ENCODE measurements around the gene GUK1. TPM values are rescaled to one million over a fixed set of nuclear protein-coding genes. Genes with fewer than 3 reads are reported as not detected.
"Not testable (repeated sequence)": the region's sequence is repeated elsewhere in the genome, so short reads cannot be mapped to it uniquely, and the experiment has no call there.

The GUK1 gene
- total RNA-seq, 2 donors from 2014 or later: 130 to 148 TPM

- no peak for ATAC-seq (replicated peaks in 1 of 2)
- Mint-ChIP-seq H3K4me3 (no peak overlapping the region), H3K27me3 (ENCODE audit: low read depth) (no peaks in the 10 kb centered on the region), H3K27ac (no peak overlapping the region), H3K4me1 (ENCODE audit: low read depth) (peaks cover 4% of the 10 kb centered on the region), H3K9me3 (no peaks in the 10 kb centered on the region), H3K36me3 (ENCODE audit: insufficient read depth in 2 of 2) (peaks cover 0 to 1% of the 10 kb centered on the region in 2 donors)
- no peak for DNase-seq
Observed at GRCh38 chr1:228177721-228178710, 37.9 kb downstream of the GUK1 start.

- Mint-ChIP-seq H3K27me3 (ENCODE audit: low read depth) (no peaks in the 10 kb centered on the region), H3K27ac (no peak overlapping the region), H3K4me3 (no peak overlapping the region), H3K36me3 (ENCODE audit: insufficient read depth in 2 of 2) (peaks cover 0 to 1% of the 10 kb centered on the region in 2 donors), H3K4me1 (ENCODE audit: low read depth) (peaks cover 4% of the 10 kb centered on the region), H3K9me3 (no peaks in the 10 kb centered on the region)
- no peak for ATAC-seq (replicated peaks in 1 of 2)
- no peak for DNase-seq
Observed at GRCh38 chr1:228178737-228179684, 38.9 kb downstream of the GUK1 start.

- H3K27me3 Mint-ChIP-seq (ENCODE audit: low read depth): no peaks in the 10 kb centered on the region
- peak in 1 of 2 donors; percentile 34 for ATAC-seq (replicated peaks in 1 of 2)
- no peak overlapping the region for H3K27ac Mint-ChIP-seq
- H3K9me3 Mint-ChIP-seq: no peaks in the 10 kb centered on the region
- peaks cover 8% of the 10 kb centered on the region for H3K4me1 Mint-ChIP-seq (ENCODE audit: low read depth)
- H3K36me3 Mint-ChIP-seq (ENCODE audit: insufficient read depth in 2 of 2): no peaks in the 10 kb centered on the region
- no peak overlapping the region for H3K4me3 Mint-ChIP-seq
- no peak for DNase-seq
Observed at GRCh38 chr1:228180271-228180958, 40.3 kb downstream of the GUK1 start.

- no peaks in the 10 kb centered on the region for H3K27me3 Mint-ChIP-seq (ENCODE audit: low read depth)
- H3K4me3 Mint-ChIP-seq: no peak overlapping the region
- DNase-seq: no peak
- ATAC-seq (replicated peaks in 1 of 2): no peak
- no peaks in the 10 kb centered on the region for H3K36me3 Mint-ChIP-seq (ENCODE audit: insufficient read depth in 2 of 2)
- peaks cover 14% of the 10 kb centered on the region for H3K4me1 Mint-ChIP-seq (ENCODE audit: low read depth)
- H3K27ac Mint-ChIP-seq: no peak overlapping the region
- H3K9me3 Mint-ChIP-seq: no peaks in the 10 kb centered on the region
Observed at GRCh38 chr1:228180959-228181644, 41.0 kb downstream of the GUK1 start.

- no peak overlapping the region for H3K4me3 Mint-ChIP-seq
- ATAC-seq (replicated peaks in 1 of 2): no peak
- no peaks in the 10 kb centered on the region for H3K27me3 Mint-ChIP-seq (ENCODE audit: low read depth)
- no peaks in the 10 kb centered on the region for H3K36me3 Mint-ChIP-seq (ENCODE audit: insufficient read depth in 2 of 2)
- peaks cover 14% of the 10 kb centered on the region for H3K4me1 Mint-ChIP-seq (ENCODE audit: low read depth)
- no peaks in the 10 kb centered on the region for H3K9me3 Mint-ChIP-seq
- DNase-seq: no peak
- H3K27ac Mint-ChIP-seq: no peak overlapping the region
Observed at GRCh38 chr1:228181645-228182034, 41.6 kb downstream of the GUK1 start.

GRCh38 chr1:228182296-228183030, 42.4 kb downstream of the GUK1 start:
- Mint-ChIP-seq H3K4me3 (no peak overlapping the region), H3K36me3 (ENCODE audit: insufficient read depth in 2 of 2) (no peaks in the 10 kb centered on the region), H3K27me3 (ENCODE audit: low read depth) (no peaks in the 10 kb centered on the region), H3K9me3 (no peaks in the 10 kb centered on the region), H3K27ac (peak overlapping the region; percentile 45), H3K4me1 (ENCODE audit: low read depth) (peaks cover 14% of the 10 kb centered on the region)
- ATAC-seq (replicated peaks in 1 of 2) (no peak), DNase-seq (no peak)

- Mint-ChIP-seq H3K27me3 (ENCODE audit: low read depth) (no peaks in the 10 kb centered on the region), H3K4me1 (ENCODE audit: low read depth) (peaks cover 14% of the 10 kb centered on the region), H3K36me3 (ENCODE audit: insufficient read depth in 2 of 2) (no peaks in the 10 kb centered on the region), H3K9me3 (peaks cover 0 to 2% of the 10 kb centered on the region in 2 donors), H3K4me3 (no peak overlapping the region), H3K27ac (no peak overlapping the region)
- no peak for DNase-seq
- no peak for ATAC-seq (replicated peaks in 1 of 2)
Observed at GRCh38 chr1:228184152-228184551, 44.1 kb downstream of the GUK1 start.

- no peaks in the 10 kb centered on the region for H3K27me3 Mint-ChIP-seq (ENCODE audit: low read depth)
- DNase-seq (no peak), ATAC-seq (replicated peaks in 1 of 2) (peak; percentile 64 to 85)
- H3K27ac Mint-ChIP-seq: no peak overlapping the region
- no peaks in the 10 kb centered on the region for H3K36me3 Mint-ChIP-seq (ENCODE audit: insufficient read depth in 2 of 2)
- no peak overlapping the region for H3K4me3 Mint-ChIP-seq
- peaks cover 10% of the 10 kb centered on the region for H3K4me1 Mint-ChIP-seq (ENCODE audit: low read depth)
- peaks cover 0 to 2% of the 10 kb centered on the region in 2 donors for H3K9me3 Mint-ChIP-seq
Observed at GRCh38 chr1:228185641-228185965, 45.5 kb downstream of the GUK1 start.

GRCh38 chr1:228188249-228188648, 48.2 kb downstream of the GUK1 start:
- not testable (repeated sequence) for H3K4me3 Mint-ChIP-seq; H3K27me3 Mint-ChIP-seq (ENCODE audit: low read depth); ATAC-seq (replicated peaks in 1 of 2); H3K36me3 Mint-ChIP-seq (ENCODE audit: insufficient read depth in 2 of 2); H3K27ac Mint-ChIP-seq; H3K9me3 Mint-ChIP-seq; DNase-seq
- peaks cover 10% of the 10 kb centered on the region for H3K4me1 Mint-ChIP-seq (ENCODE audit: low read depth)

- Mint-ChIP-seq H3K9me3 (peaks cover 0 to 2% of the 10 kb centered on the region in 2 donors), H3K27me3 (ENCODE audit: low read depth) (no peaks in the 10 kb centered on the region), H3K4me1 (ENCODE audit: low read depth) (peaks cover 9% of the 10 kb centered on the region), H3K27ac (no peak overlapping the region), H3K36me3 (ENCODE audit: insufficient read depth in 2 of 2) (no peaks in the 10 kb centered on the region), H3K4me3 (no peak overlapping the region)
- ATAC-seq (replicated peaks in 1 of 2): no peak
- no peak for DNase-seq
Observed at GRCh38 chr1:228190182-228190581, 50.1 kb downstream of the GUK1 start.

GRCh38 chr1:228190778-228191177, 50.7 kb downstream of the GUK1 start:
- Mint-ChIP-seq H3K27ac (no peak overlapping the region), H3K27me3 (ENCODE audit: low read depth) (no peaks in the 10 kb centered on the region), H3K4me1 (ENCODE audit: low read depth) (peaks cover 3% of the 10 kb centered on the region), H3K9me3 (peaks cover 0 to 2% of the 10 kb centered on the region in 2 donors), H3K4me3 (no peak overlapping the region), H3K36me3 (ENCODE audit: insufficient read depth in 2 of 2) (no peaks in the 10 kb centered on the region)
- no peak for ATAC-seq (replicated peaks in 1 of 2)
- DNase-seq: no peak

- Mint-ChIP-seq H3K36me3 (ENCODE audit: insufficient read depth in 2 of 2) (peaks cover 6 to 12% of the 10 kb centered on the region in 2 donors), H3K9me3 (peaks cover 6 to 7% of the 10 kb centered on the region in 2 donors), H3K4me1 (ENCODE audit: low read depth) (no peaks in the 10 kb centered on the region), H3K4me3 (no peak overlapping the region), H3K27me3 (ENCODE audit: low read depth) (no peaks in the 10 kb centered on the region), H3K27ac (no peak overlapping the region)
- no peak for DNase-seq
- no peak for ATAC-seq (replicated peaks in 1 of 2)
Observed at GRCh38 chr1:228194436-228194835, 54.4 kb downstream of the GUK1 start.

All from activated T-cell treated with anti-CD3 and anti-CD28 coated beads, Interleukin-2, amount 50 U/mL, for 72 hours (primary cell).